Lower leg skin (tissue), 4 donors: ENCODE measurements around the gene SF3B5. TPM values are rescaled to one million over a fixed set of nuclear protein-coding genes. Genes with fewer than 3 reads are reported as not detected.
A peak's percentile ranks its signal among the peaks of the same experiment; 100 is the strongest.

Experiments used
- DNase-seq, 2 donors: peaks; one replicate each; pipeline ENCODE4 v3.0.0-alpha.2; 2019; ENCODE audit warnings: low spot score in 2 of 2
- H3K4me3 ChIP-seq: fragments of 200-600 bp; sonication (generic); 2 replicates; pipeline ENCODE4 v1.5.1; 2017; ENCODE audit warnings: mild to moderate bottlenecking, low read depth; ENCODE audit not compliant: poor library complexity, severe bottlenecking
- CTCF ChIP-seq, 3 donors: fragments of 450-650 bp; IDR thresholded peaks; one replicate each; pipeline ENCODE4 v1.5.1; 2016; ENCODE audit warnings: antibody characterized with exemption in 3 of 3, mild to moderate bottlenecking in 3 of 3, moderate library complexity in 2 of 3
- POLR2A ChIP-seq, 2 donors: fragments of 450-650 bp; IDR thresholded peaks; one replicate each; pipeline ENCODE4 v1.6.1; 2016 to 2017; ENCODE audit warnings: antibody characterized with exemption in 2 of 2, mild to moderate bottlenecking in 1 of 2, moderate library complexity in 1 of 2
- WGBS, 2 donors: methylation state at CpG; one replicate each; pipeline ENCODE4 v1.1.5; 2018; 5-methylcytosine and 5-hydroxymethylcytosine counted together
- intact Hi-C: fragments of 100-400 bp; cut with DNase I; formaldehyde crosslinking; loops from one replicate; pipeline ENCODE4 v1.15.0; 2023; ENCODE audit warnings: low total_unique reads
- total RNA-seq, 4 donors: library from RNA; depleted of rRNA; stranded (reverse); fragments of >200 nt; gene quantifications; one replicate each; pipeline ENCODE4 v1.1.0, GENCODE V29; 2016

The SF3B5 gene
- total RNA-seq, 4 donors from 2014 or later = 97.7 to 161 (median 120) TPM

GRCh38 chr6:144063246-144063743, 32.1 kb downstream of the SF3B5 start:
- intact Hi-C loops = no loop called here
- 3 to 5% methylated on average over 16 of the region's 16 CpGs for WGBS, 2 donors
- H3K4me3 ChIP-seq = peak overlapping the region; percentile 67
- peak in 1 of 2 donors; percentile 16 for DNase-seq
- no peak for TF ChIP-seq POLR2A (IDR thresholded peaks at IDR 0.05)

GRCh38 chr6:144062786-144063185, 32.6 kb downstream of the SF3B5 start:
- H3K4me3 ChIP-seq = no peak overlapping the region
- TF ChIP-seq POLR2A (IDR thresholded peaks at IDR 0.05) = no peak
- no peak for TF ChIP-seq CTCF (IDR thresholded peaks at IDR 0.05)
- WGBS, 2 donors = 17 to 27% methylated on average over 5 of the region's 5 CpGs
- intact Hi-C loops = no loop called here
- no peak for DNase-seq

GRCh38 chr6:144059139-144059538, 36.2 kb downstream of the SF3B5 start:
- 85 to 88% methylated on average over 1 of the region's 1 CpG for WGBS, 2 donors
- DNase-seq = no peak
- TF ChIP-seq CTCF (IDR thresholded peaks at IDR 0.05) = no peak
- TF ChIP-seq POLR2A (IDR thresholded peaks at IDR 0.05) = no peak
- no peak overlapping the region for H3K4me3 ChIP-seq
- intact Hi-C loops = no loop called here

GRCh38 chr6:144055121-144055931, 40.0 kb downstream of the SF3B5 start:
- intact Hi-C loops = no loop called here
- WGBS, 2 donors = 63 to 68% methylated on average over 6 of the region's 6 CpGs
- no peak overlapping the region for H3K4me3 ChIP-seq
- no peak for DNase-seq
- no peak for TF ChIP-seq CTCF (IDR thresholded peaks at IDR 0.05)
- no peak for TF ChIP-seq POLR2A (IDR thresholded peaks at IDR 0.05)

- WGBS, 2 donors = 62 to 63% methylated on average over 3 of the region's 3 CpGs
- no peak overlapping the region for H3K4me3 ChIP-seq
- DNase-seq = no peak
- intact Hi-C loops = no loop called here
- TF ChIP-seq POLR2A (IDR thresholded peaks at IDR 0.05) = no peak
- TF ChIP-seq CTCF (IDR thresholded peaks at IDR 0.05) = no peak
These were observed 41.8 kb downstream of the SF3B5 start for GRCh38 chr6:144053601-144054000.

GRCh38 chr6:144052488-144052887, 42.9 kb downstream of the SF3B5 start:
- H3K4me3 ChIP-seq = no peak overlapping the region
- no peak for DNase-seq
- TF ChIP-seq POLR2A (IDR thresholded peaks at IDR 0.05) (no peak), CTCF (IDR thresholded peaks at IDR 0.05) (no peak)
- intact Hi-C loops = no loop called here
